Measurements from ENCODE around the gene POP4. TPM values are rescaled to one million over a fixed set of nuclear protein-coding genes. Genes with fewer than 3 reads are reported as not detected.

POP4 gene
- total and polyA plus RNA-seq, 2 of the 13 experiments (the other 11 are each of a cell fraction or from before 2014, with no cell fraction given), result 32.2 to 84.0 TPM

- no peak for TF ChIP-seq CEBPZ (IDR thresholded peaks at IDR 0.05; ENCODE audit: low read length)
- TF ChIP-seq ZBTB34 (CRISPR knock-in tag; IDR thresholded peaks at IDR 0.05), result no peak
Measured at GRCh38 chr19:29564574-29565005, 41.5 kb upstream of the POP4 start (continued).

DNA sequence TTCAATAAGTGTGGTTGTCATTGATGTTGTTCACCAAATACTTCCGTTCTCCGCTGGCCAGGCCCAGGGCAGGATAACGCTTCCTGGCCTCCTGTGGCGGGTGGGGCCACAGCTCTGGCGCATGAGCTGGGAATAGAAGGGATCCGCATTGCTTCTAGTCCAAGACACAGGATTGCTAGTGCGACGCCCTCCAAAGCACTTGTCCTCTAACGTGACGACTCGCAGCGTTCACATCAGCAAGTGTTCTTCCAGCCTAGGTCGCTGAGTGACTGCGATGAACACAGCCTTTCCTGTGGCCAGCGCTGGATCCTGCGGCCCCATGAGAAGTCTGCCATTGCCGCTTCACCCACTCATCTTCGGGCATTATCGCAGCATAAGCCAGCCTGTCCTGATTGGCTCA, 40.9 kb upstream of the POP4 start:
- Histone ChIP-seq H3K36me3 (replicated peaks in 1 of 2; ENCODE audit: control insufficient read depth in 1 of 2, insufficient read depth in 2 of 2, low read length in 2 of 2) (no peaks in the 10 kb centered on the region), H3K9me3 (ENCODE audit: low read length) (peaks cover 2% of the 10 kb centered on the region; the same call in 1 of the 2 replicates), H3K4me3 (replicated peaks in 1 of 3; ENCODE audit: insufficient read depth in 1 of 3, low read depth in 2 of 3, low read length in 3 of 3) (no peak overlapping the region), H3K9ac (ENCODE audit: insufficient read depth, low read depth, low read length) (no peak overlapping the region), H2AFZ (ENCODE audit: low read length) (no peak overlapping the region), H3K27ac (ENCODE audit: extremely low read length, insufficient read depth, low read length) (no peak overlapping the region), H3K79me2 (ENCODE audit: insufficient read depth, low read length) (no peaks in the 10 kb centered on the region), H3K4me1 (ENCODE audit: insufficient read depth, low read length) (no peaks in the 10 kb centered on the region), H3K4me2 (ENCODE audit: low read depth, low read length) (no peak overlapping the region), H3K27me3 (ENCODE audit: control insufficient read depth in 1 of 2, insufficient read depth in 2 of 2, low read length in 2 of 2) (peaks cover 4 to 11% of the 10 kb centered on the region in 2 experiments; a peak in 3 of 5 replicates), H4K20me1 (ENCODE audit: insufficient read depth, low read length) (no peaks in the 10 kb centered on the region)
- CTCF ChIA-PET (ENCODE audit: low intra/inter-chr PET ratio, low total read pairs), result no interaction called here
- in situ Hi-C loops (cut with HindIII; ENCODE audit: extremely low pct_ligation_motif_present, low pct_unique_long_range_greater_than_20kb) (no loop called here), intact Hi-C loops (cut with micrococcal nuclease; ENCODE audit: unreplicated experiment) (no loop called here)
- ATAC-seq, result no peak
- DNase-seq (ENCODE audit: low spot score), result no peak
- POLR2A ChIA-PET, result no interaction called here
- no TSS peak for BruUV-seq (replicated peaks)
- 69% methylated on average over 16 of the region's 19 CpGs for WGBS (ENCODE audit: low lambda C conversion rate)
- FAIRE-seq, result no peak
- TF ChIP-seq, protein P1, sequence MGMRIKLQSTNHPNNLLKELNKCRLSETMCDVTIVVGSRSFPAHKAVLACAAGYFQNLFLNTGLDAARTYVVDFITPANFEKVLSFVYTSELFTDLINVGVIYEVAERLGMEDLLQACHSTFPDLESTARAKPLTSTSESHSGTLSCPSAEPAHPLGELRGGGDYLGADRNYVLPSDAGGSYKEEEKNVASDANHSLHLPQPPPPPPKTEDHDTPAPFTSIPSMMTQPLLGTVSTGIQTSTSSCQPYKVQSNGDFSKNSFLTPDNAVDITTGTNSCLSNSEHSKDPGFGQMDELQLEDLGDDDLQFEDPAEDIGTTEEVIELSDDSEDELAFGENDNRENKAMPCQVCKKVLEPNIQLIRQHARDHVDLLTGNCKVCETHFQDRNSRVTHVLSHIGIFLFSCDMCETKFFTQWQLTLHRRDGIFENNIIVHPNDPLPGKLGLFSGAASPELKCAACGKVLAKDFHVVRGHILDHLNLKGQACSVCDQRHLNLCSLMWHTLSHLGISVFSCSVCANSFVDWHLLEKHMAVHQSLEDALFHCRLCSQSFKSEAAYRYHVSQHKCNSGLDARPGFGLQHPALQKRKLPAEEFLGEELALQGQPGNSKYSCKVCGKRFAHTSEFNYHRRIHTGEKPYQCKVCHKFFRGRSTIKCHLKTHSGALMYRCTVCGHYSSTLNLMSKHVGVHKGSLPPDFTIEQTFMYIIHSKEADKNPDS (CRISPR knock-in tag; IDR thresholded peaks at IDR 0.05), result no peak
- TF ChIP-seq, protein P2, sequence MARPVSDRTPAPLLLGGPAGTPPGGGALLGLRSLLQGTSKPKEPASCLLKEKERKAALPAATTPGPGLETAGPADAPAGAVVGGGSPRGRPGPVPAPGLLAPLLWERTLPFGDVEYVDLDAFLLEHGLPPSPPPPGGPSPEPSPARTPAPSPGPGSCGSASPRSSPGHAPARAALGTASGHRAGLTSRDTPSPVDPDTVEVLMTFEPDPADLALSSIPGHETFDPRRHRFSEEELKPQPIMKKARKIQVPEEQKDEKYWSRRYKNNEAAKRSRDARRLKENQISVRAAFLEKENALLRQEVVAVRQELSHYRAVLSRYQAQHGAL (CRISPR knock-in tag; IDR thresholded peaks at IDR 0.05; ENCODE audit: not compliant biosample characterization), result no peak
- TF ChIP-seq ZNF12 (CRISPR knock-in tag; IDR thresholded peaks at IDR 0.05) (no peak), ZFY (CRISPR knock-in tag; IDR thresholded peaks at IDR 0.05) (no peak), BCL6 (CRISPR knock-in tag; IDR thresholded peaks at IDR 0.05) (no peak), TOPORS (CRISPR knock-in tag; IDR thresholded peaks at IDR 0.05) (no peak), BRD4 (CRISPR knock-in tag; IDR thresholded peaks at IDR 0.05) (no peak), IKZF5 (CRISPR knock-in tag; IDR thresholded peaks at IDR 0.05) (no peak), POGZ (CRISPR knock-in tag; IDR thresholded peaks at IDR 0.05) (no peak)
